ENCODE data around the gene NEDD4L. TPM values are rescaled to one million over a fixed set of nuclear protein-coding genes. Genes with fewer than 3 reads are reported as not detected.
A peak's percentile ranks its signal among the peaks of the same experiment; 100 is the strongest.

NEDD4L gene
- total and polyA plus RNA-seq, 10 of the 15 experiments (the other 5 are each of a cell fraction or from before 2014, with no cell fraction given): 7.4 to 24.0 (median 17.7) TPM

DNA sequence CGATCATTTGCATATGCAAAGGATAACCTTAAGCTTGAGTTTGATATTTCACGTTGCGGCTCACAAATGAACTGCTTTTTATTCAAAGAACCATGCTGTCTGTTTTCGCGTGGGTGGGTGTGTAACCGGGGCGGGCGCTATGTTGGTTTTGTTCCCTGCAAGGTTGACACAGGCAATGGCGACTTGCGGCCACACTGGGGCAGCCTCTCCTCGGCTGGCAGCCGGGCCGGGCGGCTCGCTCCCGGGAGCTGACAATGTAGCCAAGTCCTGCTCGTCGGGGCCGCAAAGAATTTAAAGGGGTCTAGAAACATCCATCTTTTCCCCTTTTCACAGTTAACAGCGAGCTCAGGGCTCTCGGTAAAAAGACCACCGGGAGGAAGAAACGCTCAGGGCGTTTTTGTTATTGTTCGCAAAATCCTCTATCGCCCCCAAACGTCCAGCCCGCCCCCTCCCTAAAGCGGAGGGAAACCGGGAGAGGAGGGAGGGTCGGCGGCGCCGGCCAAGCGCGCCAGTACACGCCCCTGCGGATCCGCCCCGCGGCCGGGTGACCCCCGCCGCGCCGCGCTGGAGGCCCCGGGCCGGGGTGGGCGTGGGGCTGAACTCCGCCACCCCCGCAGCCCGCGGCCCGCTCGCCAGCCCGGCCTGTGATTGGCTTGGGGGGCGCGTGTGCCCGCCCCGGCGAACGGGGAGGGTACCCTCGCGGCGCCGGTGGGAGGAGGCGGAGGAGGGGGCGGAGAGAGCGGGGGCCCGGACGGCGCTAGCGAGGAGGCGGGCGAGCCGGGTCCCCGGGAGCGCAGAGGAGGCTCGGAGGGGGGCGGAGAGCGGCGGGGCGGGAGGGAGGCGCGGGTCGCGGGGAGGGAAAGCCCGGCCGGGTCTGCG, at the start of gene NEDD4L (continued):
- TF ChIP-seq, protein P1, sequence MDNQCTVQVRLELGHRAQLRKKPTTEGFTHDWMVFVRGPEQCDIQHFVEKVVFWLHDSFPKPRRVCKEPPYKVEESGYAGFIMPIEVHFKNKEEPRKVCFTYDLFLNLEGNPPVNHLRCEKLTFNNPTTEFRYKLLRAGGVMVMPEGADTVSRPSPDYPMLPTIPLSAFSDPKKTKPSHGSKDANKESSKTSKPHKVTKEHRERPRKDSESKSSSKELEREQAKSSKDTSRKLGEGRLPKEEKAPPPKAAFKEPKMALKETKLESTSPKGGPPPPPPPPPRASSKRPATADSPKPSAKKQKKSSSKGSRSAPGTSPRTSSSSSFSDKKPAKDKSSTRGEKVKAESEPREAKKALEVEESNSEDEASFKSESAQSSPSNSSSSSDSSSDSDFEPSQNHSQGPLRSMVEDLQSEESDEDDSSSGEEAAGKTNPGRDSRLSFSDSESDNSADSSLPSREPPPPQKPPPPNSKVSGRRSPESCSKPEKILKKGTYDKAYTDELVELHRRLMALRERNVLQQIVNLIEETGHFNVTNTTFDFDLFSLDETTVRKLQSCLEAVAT (IDR thresholded peaks at IDR 0.05): no peak
- peak; percentile 74; the same call in 1 of the 2 replicates for TF ChIP-seq SMARCA5 (IDR thresholded peaks at IDR 0.05)
- TF ChIP-seq SIX5 (IDR thresholded peaks at IDR 0.05; ENCODE audit: low read depth, low read length, severe bottlenecking): no peak
- no peak for TF ChIP-seq ZSCAN29 (IDR thresholded peaks at IDR 0.05)
- no peak for TF ChIP-seq ETV6 (conservative IDR thresholded peaks at IDR 0.05 in 1 of 2, IDR thresholded peaks at IDR 0.05 in 1 of 2; ENCODE audit: borderline replicate concordance in 1 of 2, low read depth in 1 of 2)
- TF ChIP-seq SMC3 (IDR thresholded peaks at IDR 0.05; ENCODE audit: borderline replicate concordance, low read length): peak; percentile 94
- no peak for TF ChIP-seq PAX5 (IDR thresholded peaks at IDR 0.05; ENCODE audit: borderline replicate concordance, low read depth, low read length)
- TF ChIP-seq NR2C1 (IDR thresholded peaks at IDR 0.05): no peak
- no peak for TF ChIP-seq FOXM1 (IDR thresholded peaks at IDR 0.05; ENCODE audit: low read depth, low read length)
- TF ChIP-seq KAT2A (conservative IDR thresholded peaks at IDR 0.05; ENCODE audit: control insufficient read depth, low read depth, low read length): no peak
- TF ChIP-seq, protein P2, sequence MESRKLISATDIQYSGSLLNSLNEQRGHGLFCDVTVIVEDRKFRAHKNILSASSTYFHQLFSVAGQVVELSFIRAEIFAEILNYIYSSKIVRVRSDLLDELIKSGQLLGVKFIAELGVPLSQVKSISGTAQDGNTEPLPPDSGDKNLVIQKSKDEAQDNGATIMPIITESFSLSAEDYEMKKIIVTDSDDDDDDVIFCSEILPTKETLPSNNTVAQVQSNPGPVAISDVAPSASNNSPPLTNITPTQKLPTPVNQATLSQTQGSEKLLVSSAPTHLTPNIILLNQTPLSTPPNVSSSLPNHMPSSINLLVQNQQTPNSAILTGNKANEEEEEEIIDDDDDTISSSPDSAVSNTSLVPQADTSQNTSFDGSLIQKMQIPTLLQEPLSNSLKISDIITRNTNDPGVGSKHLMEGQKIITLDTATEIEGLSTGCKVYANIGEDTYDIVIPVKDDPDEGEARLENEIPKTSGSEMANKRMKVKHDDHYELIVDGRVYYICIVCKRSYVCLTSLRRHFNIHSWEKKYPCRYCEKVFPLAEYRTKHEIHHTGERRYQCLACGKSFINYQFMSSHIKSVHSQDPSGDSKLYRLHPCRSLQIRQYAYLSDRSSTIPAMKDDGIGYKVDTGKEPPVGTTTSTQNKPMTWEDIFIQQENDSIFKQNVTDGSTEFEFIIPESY (IDR thresholded peaks at IDR 0.05): no peak
- no peak for TF ChIP-seq EED (IDR thresholded peaks at IDR 0.05; ENCODE audit: low read depth)
- TF ChIP-seq ESRRA (IDR thresholded peaks at IDR 0.05; ENCODE audit: low read length): no peak
- no peak for TF ChIP-seq HDAC2 (IDR thresholded peaks at IDR 0.05)
- no peak for TF ChIP-seq TCF7 (IDR thresholded peaks at IDR 0.05; ENCODE audit: borderline replicate concordance)
- peak; percentile 94 for TF ChIP-seq POU2F2 (IDR thresholded peaks at IDR 0.05; ENCODE audit: borderline replicate concordance, low read depth, low read length)
- TF ChIP-seq, protein P3, sequence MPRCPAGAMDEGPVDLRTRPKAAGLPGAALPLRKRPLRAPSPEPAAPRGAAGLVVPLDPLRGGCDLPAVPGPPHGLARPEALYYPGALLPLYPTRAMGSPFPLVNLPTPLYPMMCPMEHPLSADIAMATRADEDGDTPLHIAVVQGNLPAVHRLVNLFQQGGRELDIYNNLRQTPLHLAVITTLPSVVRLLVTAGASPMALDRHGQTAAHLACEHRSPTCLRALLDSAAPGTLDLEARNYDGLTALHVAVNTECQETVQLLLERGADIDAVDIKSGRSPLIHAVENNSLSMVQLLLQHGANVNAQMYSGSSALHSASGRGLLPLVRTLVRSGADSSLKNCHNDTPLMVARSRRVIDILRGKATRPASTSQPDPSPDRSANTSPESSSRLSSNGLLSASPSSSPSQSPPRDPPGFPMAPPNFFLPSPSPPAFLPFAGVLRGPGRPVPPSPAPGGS (IDR thresholded peaks at IDR 0.05; ENCODE audit: borderline replicate concordance, insufficient read depth, low read depth, low read length, poor library complexity, severe bottlenecking): no peak
- no peak for TF ChIP-seq CEBPB (IDR thresholded peaks at IDR 0.05; ENCODE audit: borderline replicate concordance in 1 of 2, low read depth in 2 of 2, low read length in 2 of 2)
- TF ChIP-seq CBFB (IDR thresholded peaks at IDR 0.05; ENCODE audit: low read depth): peak; percentile 27; the same call in 1 of the 2 replicates
- TF ChIP-seq FOXK2 (IDR thresholded peaks at IDR 0.05): no peak
- TF ChIP-seq ZNF24 (IDR thresholded peaks at IDR 0.05): peak; percentile 6; the same call in 1 of the 2 replicates
- TF ChIP-seq, protein P4, sequence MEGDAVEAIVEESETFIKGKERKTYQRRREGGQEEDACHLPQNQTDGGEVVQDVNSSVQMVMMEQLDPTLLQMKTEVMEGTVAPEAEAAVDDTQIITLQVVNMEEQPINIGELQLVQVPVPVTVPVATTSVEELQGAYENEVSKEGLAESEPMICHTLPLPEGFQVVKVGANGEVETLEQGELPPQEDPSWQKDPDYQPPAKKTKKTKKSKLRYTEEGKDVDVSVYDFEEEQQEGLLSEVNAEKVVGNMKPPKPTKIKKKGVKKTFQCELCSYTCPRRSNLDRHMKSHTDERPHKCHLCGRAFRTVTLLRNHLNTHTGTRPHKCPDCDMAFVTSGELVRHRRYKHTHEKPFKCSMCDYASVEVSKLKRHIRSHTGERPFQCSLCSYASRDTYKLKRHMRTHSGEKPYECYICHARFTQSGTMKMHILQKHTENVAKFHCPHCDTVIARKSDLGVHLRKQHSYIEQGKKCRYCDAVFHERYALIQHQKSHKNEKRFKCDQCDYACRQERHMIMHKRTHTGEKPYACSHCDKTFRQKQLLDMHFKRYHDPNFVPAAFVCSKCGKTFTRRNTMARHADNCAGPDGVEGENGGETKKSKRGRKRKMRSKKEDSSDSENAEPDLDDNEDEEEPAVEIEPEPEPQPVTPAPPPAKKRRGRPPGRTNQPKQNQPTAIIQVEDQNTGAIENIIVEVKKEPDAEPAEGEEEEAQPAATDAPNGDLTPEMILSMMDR (IDR thresholded peaks at IDR 0.05 in 2 of 3, conservative IDR thresholded peaks at IDR 0.05 in 1 of 3; ENCODE audit: control insufficient read depth in 2 of 3, extremely low read depth in 1 of 3, insufficient read depth in 1 of 3, low read depth in 3 of 3, low read length in 3 of 3): peak; percentile 80 to 91 (median 90)
